HCT116 (cell line): ENCODE results near the gene SAPCD2. TPM values are rescaled to one million over a fixed set of nuclear protein-coding genes. Genes with fewer than 3 reads are reported as not detected.

Experiments
- SP1 ChIP-seq: IDR thresholded peaks from 2 replicates; pipeline ENCODE4 v1.6.1; 2012; ENCODE audit warnings: low read depth
- YY1 ChIP-seq: IDR thresholded peaks from 2 replicates; pipeline ENCODE4 v1.6.1; 2011; ENCODE audit warnings: low read length, low read depth, moderate library complexity, mild to moderate bottlenecking; ENCODE audit not compliant: insufficient replicate concordance; ENCODE audit errors: extremely low read depth
- total RNA-seq: library from RNA; stranded (reverse); gene quantifications from one replicate; pipeline ENCODE4 v1.2.1, GENCODE V29; 2021; ENCODE audit not compliant: unreplicated experiment
- TF ChIP-seq, protein P1 (sequence below): IDR thresholded peaks from 2 replicates; pipeline ENCODE4 v1.6.1; 2012; ENCODE audit warnings: low read depth
- TF ChIP-seq, protein P2 (sequence below), 3 experiments: fragments of 200-600 bp in 1 of 3; sonication (generic) in 1 of 3; IDR thresholded peaks in 2 of 3; conservative IDR thresholded peaks in 1 of 3; 2 replicates each; pipeline ENCODE4 v1.5.1; 2012 to 2017; ENCODE audit warnings: low read depth in 2 of 3, low read length in 2 of 3, antibody characterized with exemption in 1 of 3, borderline replicate concordance in 1 of 3, control low read depth in 1 of 3, mild to moderate bottlenecking in 1 of 3, mixed read lengths in 1 of 3, mixed run types in 1 of 3, moderate library complexity in 1 of 3; ENCODE audit not compliant: insufficient read depth in 1 of 3

The SAPCD2 gene
- total RNA-seq, 1 experiment from 2014 or later = 71.7 TPM

DNA sequence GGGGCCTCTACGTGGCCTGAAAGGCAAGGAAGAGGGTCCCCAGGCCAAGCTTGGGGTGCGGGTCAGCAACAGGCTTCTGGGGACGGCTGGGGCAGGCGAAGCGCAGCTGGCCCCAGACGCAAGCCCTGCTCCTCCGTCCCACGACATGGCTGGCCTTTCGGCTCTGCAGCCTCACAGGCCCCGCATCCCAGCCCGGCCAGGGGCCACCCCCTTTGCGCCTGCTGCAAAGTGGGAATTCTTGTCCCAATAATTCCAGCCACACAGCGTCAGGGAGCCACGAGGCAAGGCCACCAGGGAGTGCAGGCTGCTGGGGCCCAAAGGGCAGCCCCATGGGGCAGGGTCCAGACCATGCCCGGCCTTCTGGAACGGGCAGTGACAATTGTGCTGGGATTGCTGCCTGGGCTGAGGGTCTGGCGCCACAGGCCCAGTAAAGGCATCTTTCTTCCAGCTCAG is 15.4 kb downstream of the SAPCD2 start (continued):
- TF ChIP-seq, protein P1, sequence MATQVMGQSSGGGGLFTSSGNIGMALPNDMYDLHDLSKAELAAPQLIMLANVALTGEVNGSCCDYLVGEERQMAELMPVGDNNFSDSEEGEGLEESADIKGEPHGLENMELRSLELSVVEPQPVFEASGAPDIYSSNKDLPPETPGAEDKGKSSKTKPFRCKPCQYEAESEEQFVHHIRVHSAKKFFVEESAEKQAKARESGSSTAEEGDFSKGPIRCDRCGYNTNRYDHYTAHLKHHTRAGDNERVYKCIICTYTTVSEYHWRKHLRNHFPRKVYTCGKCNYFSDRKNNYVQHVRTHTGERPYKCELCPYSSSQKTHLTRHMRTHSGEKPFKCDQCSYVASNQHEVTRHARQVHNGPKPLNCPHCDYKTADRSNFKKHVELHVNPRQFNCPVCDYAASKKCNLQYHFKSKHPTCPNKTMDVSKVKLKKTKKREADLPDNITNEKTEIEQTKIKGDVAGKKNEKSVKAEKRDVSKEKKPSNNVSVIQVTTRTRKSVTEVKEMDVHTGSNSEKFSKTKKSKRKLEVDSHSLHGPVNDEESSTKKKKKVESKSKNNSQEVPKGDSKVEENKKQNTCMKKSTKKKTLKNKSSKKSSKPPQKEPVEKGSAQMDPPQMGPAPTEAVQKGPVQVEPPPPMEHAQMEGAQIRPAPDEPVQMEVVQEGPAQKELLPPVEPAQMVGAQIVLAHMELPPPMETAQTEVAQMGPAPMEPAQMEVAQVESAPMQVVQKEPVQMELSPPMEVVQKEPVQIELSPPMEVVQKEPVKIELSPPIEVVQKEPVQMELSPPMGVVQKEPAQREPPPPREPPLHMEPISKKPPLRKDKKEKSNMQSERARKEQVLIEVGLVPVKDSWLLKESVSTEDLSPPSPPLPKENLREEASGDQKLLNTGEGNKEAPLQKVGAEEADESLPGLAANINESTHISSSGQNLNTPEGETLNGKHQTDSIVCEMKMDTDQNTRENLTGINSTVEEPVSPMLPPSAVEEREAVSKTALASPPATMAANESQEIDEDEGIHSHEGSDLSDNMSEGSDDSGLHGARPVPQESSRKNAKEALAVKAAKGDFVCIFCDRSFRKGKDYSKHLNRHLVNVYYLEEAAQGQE = no peak
- TF ChIP-seq YY1 (no peak), SP1 (no peak)
- TF ChIP-seq, protein P2, sequence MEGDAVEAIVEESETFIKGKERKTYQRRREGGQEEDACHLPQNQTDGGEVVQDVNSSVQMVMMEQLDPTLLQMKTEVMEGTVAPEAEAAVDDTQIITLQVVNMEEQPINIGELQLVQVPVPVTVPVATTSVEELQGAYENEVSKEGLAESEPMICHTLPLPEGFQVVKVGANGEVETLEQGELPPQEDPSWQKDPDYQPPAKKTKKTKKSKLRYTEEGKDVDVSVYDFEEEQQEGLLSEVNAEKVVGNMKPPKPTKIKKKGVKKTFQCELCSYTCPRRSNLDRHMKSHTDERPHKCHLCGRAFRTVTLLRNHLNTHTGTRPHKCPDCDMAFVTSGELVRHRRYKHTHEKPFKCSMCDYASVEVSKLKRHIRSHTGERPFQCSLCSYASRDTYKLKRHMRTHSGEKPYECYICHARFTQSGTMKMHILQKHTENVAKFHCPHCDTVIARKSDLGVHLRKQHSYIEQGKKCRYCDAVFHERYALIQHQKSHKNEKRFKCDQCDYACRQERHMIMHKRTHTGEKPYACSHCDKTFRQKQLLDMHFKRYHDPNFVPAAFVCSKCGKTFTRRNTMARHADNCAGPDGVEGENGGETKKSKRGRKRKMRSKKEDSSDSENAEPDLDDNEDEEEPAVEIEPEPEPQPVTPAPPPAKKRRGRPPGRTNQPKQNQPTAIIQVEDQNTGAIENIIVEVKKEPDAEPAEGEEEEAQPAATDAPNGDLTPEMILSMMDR (IDR thresholded peaks at IDR 0.05 in 2 of 3, conservative IDR thresholded peaks at IDR 0.05 in 1 of 3; ENCODE audit: borderline replicate concordance in 1 of 3, insufficient read depth in 1 of 3, low read depth in 2 of 3, low read length in 2 of 3) = no peak
